Activated naive CD8-positive, alpha-beta T cell treated with anti-CD3 and anti-CD28 coated beads, Interleukin-2, amount 10 ng/mL, durations not matched to agents 7 days and 5 days (primary cell): ENCODE data around the gene MAML3. TPM values are rescaled to one million over a fixed set of nuclear protein-coding genes. Genes with fewer than 3 reads are reported as not detected.

Source experiments
- ATAC-seq: fragments of 150-1000 bp; cut with Tn5 transposase; one replicate; pipeline ENCODE4 v1.10.0; 2021; ENCODE audit warnings: low read depth, moderate library complexity
- POLR2A ChIA-PET: fragments of 350-600 bp; sonication (Branson Sonifier 250); formaldehyde crosslinking; loops from one replicate; lab custom pipeline; 2021; ENCODE audit warnings: antibody characterized with exemption; lab: Charles Lee
- DNase-seq: peaks from one replicate; pipeline ENCODE4 v3.0.0; 2021
- H3K27ac Mint-ChIP-seq: one replicate; pipeline ENCODE4 v1.8.0; 2022; ENCODE audit warnings: mild to moderate bottlenecking, mixed read lengths
- H3K27me3 Mint-ChIP-seq: one replicate; pipeline ENCODE4 v1.8.0; 2022; ENCODE audit warnings: mild to moderate bottlenecking, moderate library complexity, mixed read lengths
- H3K36me3 Mint-ChIP-seq: one replicate; pipeline ENCODE4 v1.8.0; 2021; ENCODE audit warnings: mild to moderate bottlenecking, mixed read lengths
- H3K4me1 Mint-ChIP-seq: one replicate; pipeline ENCODE4 v1.8.0; 2021; ENCODE audit warnings: mixed read lengths
- H3K4me3 Mint-ChIP-seq: one replicate; pipeline ENCODE4 v1.8.0; 2022; ENCODE audit warnings: mild to moderate bottlenecking, moderate library complexity, mixed read lengths
- H3K9me3 Mint-ChIP-seq: one replicate; pipeline ENCODE4 v1.8.0; 2021; ENCODE audit warnings: mixed read lengths
- total RNA-seq, 2 experiments: library from RNA; stranded (reverse); gene quantifications; one replicate each; pipeline ENCODE4 v1.2.3, GENCODE V29; 2021

Gene MAML3
- total RNA-seq, 2 experiments from 2014 or later = 4.6 to 4.7 TPM

- H3K4me3 Mint-ChIP-seq = no peak overlapping the region
- POLR2A ChIA-PET = interaction anchor here (0.7 kb wide), 1 partner anchor 401 kb away, joined by 3 read pairs; no protein-coding TSS in a partner anchor
- H3K36me3 Mint-ChIP-seq = peaks cover 5% of the 10 kb centered on the region
- no peak overlapping the region for H3K27ac Mint-ChIP-seq
- peaks cover 26% of the 10 kb centered on the region for H3K4me1 Mint-ChIP-seq
- no peak for DNase-seq
- peak; percentile 94 for ATAC-seq
- H3K27me3 Mint-ChIP-seq = peaks cover 2% of the 10 kb centered on the region
- H3K9me3 Mint-ChIP-seq = no peaks in the 10 kb centered on the region
Observed at GRCh38 chr4:139857021-139857420, 297.0 kb downstream of the MAML3 start.

- Mint-ChIP-seq H3K27me3 (peaks cover 2% of the 10 kb centered on the region), H3K9me3 (no peaks in the 10 kb centered on the region), H3K4me3 (no peak overlapping the region), H3K27ac (no peak overlapping the region), H3K36me3 (peaks cover 5% of the 10 kb centered on the region), H3K4me1 (peaks cover 26% of the 10 kb centered on the region)
- DNase-seq (no peak), ATAC-seq (no peak)
- POLR2A ChIA-PET = no interaction called here
Observed at GRCh38 chr4:139854668-139855403, 299.1 kb downstream of the MAML3 start.

GRCh38 chr4:139853309-139853708 is 300.7 kb downstream of the MAML3 start:
- no peak overlapping the region for H3K4me3 Mint-ChIP-seq
- POLR2A ChIA-PET = no interaction called here
- H3K9me3 Mint-ChIP-seq = no peaks in the 10 kb centered on the region
- peaks cover 5% of the 10 kb centered on the region for H3K36me3 Mint-ChIP-seq
- no peak for DNase-seq
- H3K27me3 Mint-ChIP-seq = peaks cover 2% of the 10 kb centered on the region
- H3K4me1 Mint-ChIP-seq = peaks cover 22% of the 10 kb centered on the region
- no peak for ATAC-seq
- H3K27ac Mint-ChIP-seq = no peak overlapping the region

GRCh38 chr4:139852612-139853269 is 301.2 kb downstream of the MAML3 start:
- Mint-ChIP-seq H3K27ac (no peak overlapping the region), H3K36me3 (peaks cover 4% of the 10 kb centered on the region), H3K4me3 (no peak overlapping the region), H3K9me3 (no peaks in the 10 kb centered on the region), H3K27me3 (peaks cover 2% of the 10 kb centered on the region), H3K4me1 (peaks cover 21% of the 10 kb centered on the region)
- ATAC-seq (no peak), DNase-seq (no peak)
- POLR2A ChIA-PET = no interaction called here

GRCh38 chr4:139851639-139852038 is 302.3 kb downstream of the MAML3 start:
- ATAC-seq = no peak
- H3K9me3 Mint-ChIP-seq = no peaks in the 10 kb centered on the region

GRCh38 chr4:139851133-139851532 is 302.9 kb downstream of the MAML3 start:
- H3K4me1 Mint-ChIP-seq = peaks cover 6% of the 10 kb centered on the region
- H3K9me3 Mint-ChIP-seq = no peaks in the 10 kb centered on the region
- no peak overlapping the region for H3K4me3 Mint-ChIP-seq
- DNase-seq (no peak), ATAC-seq (no peak)
- H3K27ac Mint-ChIP-seq = no peak overlapping the region
- H3K27me3 Mint-ChIP-seq = peaks cover 2% of the 10 kb centered on the region
- POLR2A ChIA-PET = no interaction called here
- peaks cover 4% of the 10 kb centered on the region for H3K36me3 Mint-ChIP-seq

More at GRCh38 chr4:139851639-139852038, 302.3 kb downstream of the MAML3 start:
- DNase-seq = no peak
- POLR2A ChIA-PET = no interaction called here
- H3K27me3 Mint-ChIP-seq = peaks cover 2% of the 10 kb centered on the region
- H3K36me3 Mint-ChIP-seq = peaks cover 4% of the 10 kb centered on the region
- H3K4me3 Mint-ChIP-seq = no peak overlapping the region
- H3K4me1 Mint-ChIP-seq = peaks cover 11% of the 10 kb centered on the region
- H3K27ac Mint-ChIP-seq = no peak overlapping the region

GRCh38 chr4:139849219-139849618 is 304.8 kb downstream of the MAML3 start:
- Mint-ChIP-seq H3K27me3 (peaks cover 2% of the 10 kb centered on the region), H3K36me3 (no peaks in the 10 kb centered on the region), H3K27ac (no peak overlapping the region), H3K4me1 (peaks cover 6% of the 10 kb centered on the region), H3K4me3 (no peak overlapping the region), H3K9me3 (no peaks in the 10 kb centered on the region)
- POLR2A ChIA-PET = no interaction called here
- DNase-seq (no peak), ATAC-seq (no peak)

- POLR2A ChIA-PET = no interaction called here
- DNase-seq = no peak
- ATAC-seq = no peak
Observed at GRCh38 chr4:139848028-139848427, 306.0 kb downstream of the MAML3 start.

GRCh38 chr4:139847602-139848001 is 306.4 kb downstream of the MAML3 start:
- no peaks in the 10 kb centered on the region for H3K9me3 Mint-ChIP-seq
- no peaks in the 10 kb centered on the region for H3K27me3 Mint-ChIP-seq
- POLR2A ChIA-PET = no interaction called here
- ATAC-seq (no peak), DNase-seq (no peak)
- H3K4me3 Mint-ChIP-seq = no peak overlapping the region
- no peaks in the 10 kb centered on the region for H3K36me3 Mint-ChIP-seq
- no peak overlapping the region for H3K27ac Mint-ChIP-seq
- H3K4me1 Mint-ChIP-seq = peaks cover 6% of the 10 kb centered on the region

More at GRCh38 chr4:139848028-139848427, 306.0 kb downstream of the MAML3 start:
- peaks cover 6% of the 10 kb centered on the region for H3K4me1 Mint-ChIP-seq
- H3K4me3 Mint-ChIP-seq = no peak overlapping the region
- no peaks in the 10 kb centered on the region for H3K36me3 Mint-ChIP-seq
- no peak overlapping the region for H3K27ac Mint-ChIP-seq
- no peaks in the 10 kb centered on the region for H3K9me3 Mint-ChIP-seq
- no peaks in the 10 kb centered on the region for H3K27me3 Mint-ChIP-seq

GRCh38 chr4:139846766-139847165 is 307.2 kb downstream of the MAML3 start:
- POLR2A ChIA-PET = no interaction called here
- H3K4me1 Mint-ChIP-seq = peaks cover 6% of the 10 kb centered on the region
- H3K36me3 Mint-ChIP-seq = no peaks in the 10 kb centered on the region
- no peaks in the 10 kb centered on the region for H3K9me3 Mint-ChIP-seq
- no peak for ATAC-seq
- DNase-seq = no peak
- H3K27me3 Mint-ChIP-seq = no peaks in the 10 kb centered on the region
- H3K27ac Mint-ChIP-seq = no peak overlapping the region
- H3K4me3 Mint-ChIP-seq = no peak overlapping the region

- DNase-seq (no peak), ATAC-seq (no peak)
- Mint-ChIP-seq H3K4me3 (no peak overlapping the region), H3K36me3 (no peaks in the 10 kb centered on the region), H3K27me3 (no peaks in the 10 kb centered on the region), H3K4me1 (peaks cover 6% of the 10 kb centered on the region), H3K9me3 (no peaks in the 10 kb centered on the region), H3K27ac (no peak overlapping the region)
- POLR2A ChIA-PET = no interaction called here
Observed at GRCh38 chr4:139845453-139846093, 308.4 kb downstream of the MAML3 start.

GRCh38 chr4:139844459-139845036 is 309.4 kb downstream of the MAML3 start:
- ATAC-seq = no peak
- DNase-seq = no peak
- Mint-ChIP-seq H3K27ac (no peak overlapping the region), H3K4me3 (no peak overlapping the region), H3K9me3 (no peaks in the 10 kb centered on the region), H3K27me3 (no peaks in the 10 kb centered on the region), H3K4me1 (peaks cover 6% of the 10 kb centered on the region), H3K36me3 (no peaks in the 10 kb centered on the region)
- POLR2A ChIA-PET = no interaction called here

- ATAC-seq (no peak), DNase-seq (no peak)
- Mint-ChIP-seq H3K4me1 (peaks cover 4% of the 10 kb centered on the region), H3K27ac (no peak overlapping the region), H3K27me3 (no peaks in the 10 kb centered on the region), H3K4me3 (no peak overlapping the region), H3K36me3 (no peaks in the 10 kb centered on the region), H3K9me3 (no peaks in the 10 kb centered on the region)
- POLR2A ChIA-PET = no interaction called here
Observed at GRCh38 chr4:139844057-139844456, 309.9 kb downstream of the MAML3 start.
